Panc1 (cell line): ENCODE results near the gene DYNC2I2. TPM values are rescaled to one million over a fixed set of nuclear protein-coding genes. Genes with fewer than 3 reads are reported as not detected.
A peak's percentile ranks its signal among the peaks of the same experiment; 100 is the strongest.

ENCODE experiments used
- ATAC-seq: fragments of 200-7000 bp; cut with Tn5 transposase; 2 replicates; pipeline ENCODE4 v1.9.1; 2020; ENCODE audit warnings: mild to moderate bottlenecking, moderate library complexity
- BruUV-seq: library from RNA; stranded (reverse); fragments of 400-500 nt; replicated peaks from 2 replicates; lab custom pipeline; 2021; lab: Mats Ljungman, UMichigan
- CTCF ChIA-PET: fragments of 300-600 bp; sonication (Branson Sonifier 250); formaldehyde crosslinking; loops from one replicate; lab custom pipeline; 2022; ENCODE audit warnings: antibody characterized with exemption; lab: Charles Lee
- POLR2A ChIA-PET: fragments of 300-600 bp; sonication (Branson Sonifier 250); formaldehyde crosslinking; loops from one replicate; lab custom pipeline; 2022; ENCODE audit warnings: antibody characterized with exemption; lab: Charles Lee
- DNase-seq: peaks from one replicate; pipeline ENCODE4 v3.0.0-alpha.2; 2010; ENCODE audit warnings: low read depth, low spot score
- H3K27ac ChIP-seq: 2 replicates; pipeline ENCODE4 v1.5.1; 2011; ENCODE audit warnings: mild to moderate bottlenecking, low read length, inconsistent platforms
- H3K27me3 ChIP-seq: fragments of 200-500 bp; sonication (Bioruptor generic); 2 replicates; pipeline ENCODE4 v1.6.0; 2014; ENCODE audit warnings: low read length, inconsistent platforms; ENCODE audit not compliant: control insufficient read depth, insufficient read depth
- H3K36me3 ChIP-seq: fragments of 200-500 bp; sonication (Bioruptor generic); 2 replicates; pipeline ENCODE4 v1.5.1; 2014; ENCODE audit warnings: inconsistent platforms, mild to moderate bottlenecking, low read length, moderate library complexity; ENCODE audit not compliant: control insufficient read depth, insufficient read depth
- H3K4me1 ChIP-seq: 2 replicates; pipeline ENCODE4 v1.5.1; 2011; ENCODE audit warnings: inconsistent platforms, mild to moderate bottlenecking, low read length, moderate library complexity; ENCODE audit not compliant: control insufficient read depth, insufficient read depth
- H3K4me3 ChIP-seq, 2 experiments: 2 replicates each; pipeline ENCODE4 v1.5.1; 2011 to 2012; ENCODE audit warnings: low read depth in 2 of 2, low read length in 2 of 2, mild to moderate bottlenecking in 2 of 2, inconsistent platforms in 1 of 2, moderate library complexity in 1 of 2
- H3K9me3 ChIP-seq: fragments of 200-500 bp; sonication (Bioruptor generic); 2 replicates; pipeline ENCODE4 v1.5.1; 2014; ENCODE audit warnings: low read depth, mild to moderate bottlenecking, inconsistent platforms, low read length, moderate library complexity; ENCODE audit not compliant: control insufficient read depth, insufficient read depth
- CTCF ChIP-seq: fragments of 450-650 bp; IDR thresholded peaks from 2 replicates; pipeline ENCODE4 v1.5.1; 2017; ENCODE audit warnings: mild to moderate bottlenecking
- POLR2AphosphoS5 ChIP-seq: IDR thresholded peaks from 2 replicates; pipeline ENCODE4 v1.6.1; 2012; ENCODE audit warnings: mild to moderate bottlenecking, low read depth, low read length, moderate library complexity
- REST ChIP-seq, 2 experiments: IDR thresholded peaks; 2 replicates each; pipeline ENCODE4 v1.6.1; 2011 to 2012; ENCODE audit warnings: low read depth in 2 of 2, control low read depth in 1 of 2, low read length in 1 of 2, mild to moderate bottlenecking in 1 of 2, moderate library complexity in 1 of 2; ENCODE audit not compliant: insufficient read depth in 1 of 2
- SIN3A ChIP-seq: IDR thresholded peaks from 2 replicates; pipeline ENCODE4 v1.6.1; 2012; ENCODE audit warnings: low read depth, mild to moderate bottlenecking, low read length, moderate library complexity, borderline replicate concordance; ENCODE audit not compliant: insufficient read depth
- TCF7L2 ChIP-seq: IDR thresholded peaks from 2 replicates; pipeline ENCODE4 v1.6.1; 2011; ENCODE audit warnings: mild to moderate bottlenecking, low read depth, low read length, inconsistent platforms
- in situ Hi-C: cut with HindIII; loops from 2 replicates; pipeline ENCODE4 v1.10.0; 2016; ENCODE audit warnings: low sequenced_read_pairs, low pct_unique_long_range_greater_than_20kb
- intact Hi-C: fragments of 100-400 bp; cut with micrococcal nuclease; formaldehyde crosslinking; loops from one replicate; pipeline ENCODE4 v1.10.0; 2022; ENCODE audit not compliant: unreplicated experiment
- total RNA-seq: library from RNA; stranded (reverse); gene quantifications from one replicate; pipeline ENCODE4 v1.2.1, GENCODE V29; 2021; ENCODE audit not compliant: unreplicated experiment

Gene DYNC2I2
- total RNA-seq, 1 experiment from 2014 or later, result 78.1 TPM

GRCh38 chr9:128684325-128685199, 27.9 kb upstream of the DYNC2I2 start:
- DNase-seq, result no peak
- intact Hi-C loops, result no loop called here
- in situ Hi-C loops, result no loop called here
- ChIA-PET POLR2A (no interaction called here), CTCF (interaction anchor here (1.4 kb wide), 1 partner anchor 49 kb away, joined by 3 read pairs; no protein-coding TSS in a partner anchor)
- Histone ChIP-seq H3K27ac (peak overlapping the region; percentile 86), H3K4me3 (peak overlapping the region; percentile 52 to 80), H3K9me3 (no peaks in the 10 kb centered on the region), H3K36me3 (no peaks in the 10 kb centered on the region), H3K4me1 (peaks cover 30% of the 10 kb centered on the region), H3K27me3 (no peaks in the 10 kb centered on the region)
- BruUV-seq, result no TSS peak
- peak; percentile 68 for ATAC-seq
- TF ChIP-seq POLR2AphosphoS5 (peak; percentile 65), CTCF (no peak)

- Histone ChIP-seq H3K4me1 (peaks cover 30% of the 10 kb centered on the region), H3K27ac (peak overlapping the region; percentile 86), H3K27me3 (no peaks in the 10 kb centered on the region), H3K4me3 (peak overlapping the region; percentile 52 to 80), H3K36me3 (no peaks in the 10 kb centered on the region), H3K9me3 (no peaks in the 10 kb centered on the region)
- TSS peak; percentile 91 for BruUV-seq
- ATAC-seq, result no peak; the same call in 1 of the 2 replicates
- TF ChIP-seq REST (IDR thresholded peaks at IDR 0.05; ENCODE audit: insufficient read depth in 1 of 2, low read depth in 2 of 2, low read length in 1 of 2), result no peak
- TF ChIP-seq POLR2AphosphoS5, result no peak
- TF ChIP-seq TCF7L2, result no peak
- no peak for TF ChIP-seq CTCF
- no peak for TF ChIP-seq SIN3A
- POLR2A ChIA-PET, result no interaction called here
- no peak for DNase-seq
- CTCF ChIA-PET, result no interaction called here
- intact Hi-C loops, result no loop called here
- in situ Hi-C loops, result no loop called here
These were observed 27.3 kb upstream of the DYNC2I2 start for GRCh38 chr9:128684065-128684324.
